Kidney epithelial cell (primary cell): ENCODE results near the gene SLC46A2. TPM values are rescaled to one million over a fixed set of nuclear protein-coding genes. Genes with fewer than 3 reads are reported as not detected.

Experiments used
- DNase-seq: peaks from one replicate; pipeline ENCODE4 v3.0.0-alpha.2; 2010; ENCODE audit warnings: low read depth
- H3K27me3 ChIP-seq: 2 replicates; pipeline ENCODE4 v1.6.0; 2011; ENCODE audit warnings: low read length; ENCODE audit not compliant: control insufficient read depth, insufficient read depth
- H3K36me3 ChIP-seq: 2 replicates; pipeline ENCODE4 v1.5.1; 2011; ENCODE audit warnings: low read length; ENCODE audit not compliant: control insufficient read depth, insufficient read depth
- H3K4me3 ChIP-seq: 2 replicates; pipeline ENCODE4 v1.5.1; 2011; ENCODE audit warnings: low read depth, mild to moderate bottlenecking, control low read depth, low read length
- total RNA-seq: library from RNA; depleted of rRNA; stranded (reverse); fragments of >200 nt; gene quantifications from 2 replicates; pipeline ENCODE4 v1.2.3, GENCODE V29; 2015
- TF ChIP-seq, protein P1 (sequence below): IDR thresholded peaks from 2 replicates; pipeline ENCODE4 v1.5.1; 2011; ENCODE audit warnings: mild to moderate bottlenecking, moderate library complexity, low read length, control low read depth, inconsistent platforms; ENCODE audit not compliant: insufficient read depth, poor library complexity, severe bottlenecking

SLC46A2 gene
- total RNA-seq, 1 donor from 2014 or later, result not detected

DNA sequence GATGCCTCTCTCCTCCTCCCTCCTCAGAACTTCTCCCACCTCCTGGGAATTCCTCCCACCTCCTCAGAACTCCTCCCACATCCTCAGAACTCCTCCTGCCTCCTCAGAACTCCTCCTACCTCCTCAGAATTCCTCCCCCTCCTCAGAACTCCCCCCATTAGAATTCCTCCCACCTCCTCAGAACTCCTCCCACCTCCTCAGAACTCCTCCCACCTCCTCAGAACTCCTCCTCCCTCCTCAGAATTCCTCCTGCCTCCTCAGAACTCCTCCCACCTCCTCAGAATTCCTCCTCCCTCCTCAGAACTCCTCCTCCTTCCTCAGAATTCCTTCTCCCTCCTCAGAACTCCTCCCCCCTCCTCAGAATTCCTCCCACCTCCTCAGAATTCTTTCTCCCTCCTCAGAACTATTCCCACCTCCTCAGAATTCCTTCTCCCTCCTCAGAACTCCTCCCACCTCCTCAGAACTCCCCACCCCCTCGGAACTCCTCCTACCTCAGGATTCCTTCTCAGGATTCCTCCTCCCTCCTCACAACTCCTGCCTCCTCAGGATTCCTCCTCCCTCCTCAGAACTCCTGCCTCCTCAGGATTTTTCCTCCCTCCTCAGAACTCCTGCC, 23.9 kb downstream of the SLC46A2 start:
- no peak for DNase-seq
- Histone ChIP-seq H3K4me3 (no peak overlapping the region), H3K36me3 (no peaks in the 10 kb centered on the region), H3K27me3 (no peaks in the 10 kb centered on the region)
- TF ChIP-seq, protein P1, sequence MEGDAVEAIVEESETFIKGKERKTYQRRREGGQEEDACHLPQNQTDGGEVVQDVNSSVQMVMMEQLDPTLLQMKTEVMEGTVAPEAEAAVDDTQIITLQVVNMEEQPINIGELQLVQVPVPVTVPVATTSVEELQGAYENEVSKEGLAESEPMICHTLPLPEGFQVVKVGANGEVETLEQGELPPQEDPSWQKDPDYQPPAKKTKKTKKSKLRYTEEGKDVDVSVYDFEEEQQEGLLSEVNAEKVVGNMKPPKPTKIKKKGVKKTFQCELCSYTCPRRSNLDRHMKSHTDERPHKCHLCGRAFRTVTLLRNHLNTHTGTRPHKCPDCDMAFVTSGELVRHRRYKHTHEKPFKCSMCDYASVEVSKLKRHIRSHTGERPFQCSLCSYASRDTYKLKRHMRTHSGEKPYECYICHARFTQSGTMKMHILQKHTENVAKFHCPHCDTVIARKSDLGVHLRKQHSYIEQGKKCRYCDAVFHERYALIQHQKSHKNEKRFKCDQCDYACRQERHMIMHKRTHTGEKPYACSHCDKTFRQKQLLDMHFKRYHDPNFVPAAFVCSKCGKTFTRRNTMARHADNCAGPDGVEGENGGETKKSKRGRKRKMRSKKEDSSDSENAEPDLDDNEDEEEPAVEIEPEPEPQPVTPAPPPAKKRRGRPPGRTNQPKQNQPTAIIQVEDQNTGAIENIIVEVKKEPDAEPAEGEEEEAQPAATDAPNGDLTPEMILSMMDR, result no peak

DNA sequence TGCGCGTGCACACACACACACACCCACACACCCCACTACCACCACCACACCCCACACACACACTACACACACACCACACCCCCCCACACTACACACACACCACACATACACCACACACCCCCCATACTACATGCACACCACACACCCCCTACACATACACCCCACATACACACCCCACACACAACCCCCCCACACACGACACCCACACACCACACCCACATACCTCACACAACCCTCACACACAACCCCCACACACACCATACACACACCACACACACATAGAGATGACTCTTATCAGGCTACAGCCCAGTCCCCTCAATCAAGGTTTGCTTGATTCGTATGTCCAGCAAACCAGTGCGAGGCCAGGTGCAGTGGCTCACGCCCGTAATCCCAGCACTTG, 25.7 kb downstream of the SLC46A2 start:
- Histone ChIP-seq H3K4me3 (no peak overlapping the region), H3K27me3 (no peaks in the 10 kb centered on the region), H3K36me3 (no peaks in the 10 kb centered on the region)
- TF ChIP-seq, protein P1, result no peak
- no peak for DNase-seq

DNA sequence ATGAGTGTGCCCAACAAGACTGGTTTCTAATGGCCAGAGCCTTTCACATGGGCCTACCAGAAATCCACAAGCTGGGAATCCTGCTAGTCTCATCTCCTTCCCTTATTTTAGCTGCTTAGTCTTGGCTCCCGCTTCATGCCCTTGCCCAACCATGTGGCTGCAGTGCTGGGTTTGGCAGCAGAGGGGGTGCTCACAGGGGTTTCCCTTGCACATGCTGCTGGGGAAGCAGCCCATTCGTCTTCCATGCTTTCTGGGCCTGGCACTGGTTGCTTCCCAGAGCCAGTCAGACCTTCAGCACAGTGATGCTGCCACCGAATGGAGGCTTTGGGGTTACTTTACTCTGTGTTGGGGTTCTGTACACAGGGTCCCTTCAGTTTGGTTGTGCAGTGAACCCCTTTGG, 26.3 kb downstream of the SLC46A2 start:
- Histone ChIP-seq H3K36me3 (no peaks in the 10 kb centered on the region), H3K27me3 (no peaks in the 10 kb centered on the region), H3K4me3 (no peak overlapping the region)
- TF ChIP-seq, protein P1, result no peak
- DNase-seq, result no peak

DNA sequence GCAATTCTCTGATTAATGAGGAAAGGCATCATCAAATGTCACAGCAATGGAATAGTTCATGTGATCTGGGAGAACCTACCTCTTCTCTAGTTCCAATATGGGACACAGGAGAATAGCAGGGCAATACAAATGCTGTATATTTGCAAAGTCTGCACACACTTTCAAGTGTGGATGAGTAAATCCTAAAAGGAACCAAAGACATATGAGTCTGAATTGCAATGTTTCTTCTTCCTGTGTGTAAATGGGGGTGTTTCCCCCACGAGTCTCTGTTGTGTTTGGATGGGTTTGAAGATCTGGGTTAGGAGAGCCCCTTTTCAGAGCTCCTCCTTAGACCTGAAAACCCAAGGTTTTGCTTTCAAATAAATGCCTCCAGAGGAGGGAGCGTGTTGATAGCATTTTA, 26.9 kb downstream of the SLC46A2 start:
- TF ChIP-seq, protein P1, result no peak
- Histone ChIP-seq H3K27me3 (no peaks in the 10 kb centered on the region), H3K4me3 (no peak overlapping the region), H3K36me3 (no peaks in the 10 kb centered on the region)
- no peak for DNase-seq

DNA sequence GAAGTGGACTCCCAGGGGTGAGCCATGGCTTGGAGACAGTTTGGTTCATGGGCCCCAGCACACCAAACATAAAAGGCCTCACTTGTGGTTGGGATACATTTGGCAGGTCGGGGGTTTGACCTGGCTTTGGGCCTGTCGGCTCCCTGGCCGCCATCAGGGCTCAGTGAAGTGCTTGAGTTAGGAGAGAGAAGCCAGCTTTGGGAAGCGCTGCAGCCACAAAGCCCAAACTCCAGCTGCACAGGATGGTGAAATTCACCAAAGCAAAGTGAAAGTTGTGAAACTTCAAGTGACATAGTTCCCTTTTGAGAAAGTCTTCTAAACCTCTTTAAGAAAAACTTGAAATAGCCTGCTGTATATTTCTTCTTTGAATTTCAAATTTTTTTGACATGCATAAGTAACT, 27.5 kb downstream of the SLC46A2 start:
- Histone ChIP-seq H3K4me3 (no peak overlapping the region), H3K27me3 (no peaks in the 10 kb centered on the region), H3K36me3 (no peaks in the 10 kb centered on the region)
- TF ChIP-seq, protein P1, result no peak
- no peak for DNase-seq
